Measurements from ENCODE around the gene WDR48.

The WDR48 gene

DNA sequence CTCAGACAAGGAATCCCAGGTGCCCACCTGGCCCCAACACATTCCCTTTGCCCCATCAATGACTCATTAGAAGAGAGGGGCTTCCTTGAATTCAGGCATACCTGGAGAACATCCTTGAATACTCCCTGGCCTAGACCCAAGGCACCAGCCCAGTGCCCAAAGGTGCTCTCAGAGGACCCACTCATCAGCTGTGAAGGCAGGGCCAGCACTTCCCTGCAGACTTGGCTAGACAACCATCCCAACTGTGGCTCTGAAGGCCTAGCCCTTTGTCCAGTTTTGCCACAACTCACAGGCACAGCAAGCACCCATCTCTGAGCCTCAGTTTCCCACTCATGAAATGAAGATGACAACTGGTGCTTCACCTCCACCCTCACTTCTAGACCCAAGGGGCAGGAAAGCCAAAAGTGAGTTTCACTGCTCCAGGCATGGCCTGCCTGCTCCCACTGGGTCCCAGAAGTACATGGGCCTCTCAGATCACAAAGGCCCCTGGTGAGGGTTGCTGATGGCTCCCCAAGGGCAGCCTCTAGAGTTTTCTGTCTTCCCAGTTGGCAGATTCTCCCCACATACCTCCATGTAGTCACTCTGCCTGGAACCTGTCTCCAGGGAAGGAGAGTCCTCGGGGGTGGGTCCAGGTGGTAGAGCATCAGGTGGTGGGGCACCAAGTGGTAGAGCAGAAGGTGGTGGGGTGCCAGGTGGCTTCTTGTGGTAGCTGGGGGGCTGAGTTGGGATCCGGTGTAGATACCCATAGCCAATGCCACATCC, 48.1 kb downstream of the WDR48 start:
- DNase-seq (ENCODE audit: low read depth), result no peak
- TF ChIP-seq, protein P1, sequence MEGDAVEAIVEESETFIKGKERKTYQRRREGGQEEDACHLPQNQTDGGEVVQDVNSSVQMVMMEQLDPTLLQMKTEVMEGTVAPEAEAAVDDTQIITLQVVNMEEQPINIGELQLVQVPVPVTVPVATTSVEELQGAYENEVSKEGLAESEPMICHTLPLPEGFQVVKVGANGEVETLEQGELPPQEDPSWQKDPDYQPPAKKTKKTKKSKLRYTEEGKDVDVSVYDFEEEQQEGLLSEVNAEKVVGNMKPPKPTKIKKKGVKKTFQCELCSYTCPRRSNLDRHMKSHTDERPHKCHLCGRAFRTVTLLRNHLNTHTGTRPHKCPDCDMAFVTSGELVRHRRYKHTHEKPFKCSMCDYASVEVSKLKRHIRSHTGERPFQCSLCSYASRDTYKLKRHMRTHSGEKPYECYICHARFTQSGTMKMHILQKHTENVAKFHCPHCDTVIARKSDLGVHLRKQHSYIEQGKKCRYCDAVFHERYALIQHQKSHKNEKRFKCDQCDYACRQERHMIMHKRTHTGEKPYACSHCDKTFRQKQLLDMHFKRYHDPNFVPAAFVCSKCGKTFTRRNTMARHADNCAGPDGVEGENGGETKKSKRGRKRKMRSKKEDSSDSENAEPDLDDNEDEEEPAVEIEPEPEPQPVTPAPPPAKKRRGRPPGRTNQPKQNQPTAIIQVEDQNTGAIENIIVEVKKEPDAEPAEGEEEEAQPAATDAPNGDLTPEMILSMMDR (IDR thresholded peaks at IDR 0.05; ENCODE audit: low read length, missing control alignments), result no peak
- H3K4me3 ChIP-seq (replicated peaks; ENCODE audit: low read depth, low read length), result no peak overlapping the region

DNA sequence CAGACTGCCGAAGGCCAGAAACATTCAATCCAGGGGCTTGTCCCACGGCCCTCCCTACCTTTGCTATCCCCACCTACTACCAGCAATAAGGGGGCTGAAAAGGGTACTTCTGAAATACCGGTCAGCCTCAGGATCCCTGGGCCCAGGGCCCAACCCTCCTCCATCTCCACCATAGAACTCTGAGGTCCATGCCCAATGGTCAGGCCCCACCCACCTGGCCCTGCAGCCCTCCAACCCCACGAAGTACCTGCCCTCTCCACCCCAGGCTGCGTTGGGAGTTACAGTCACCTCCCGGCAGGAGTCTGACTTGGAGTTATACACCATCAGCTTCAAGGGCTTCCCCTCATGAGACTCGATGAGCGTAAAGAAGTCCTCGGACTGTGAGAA, 48.7 kb downstream of the WDR48 start:
- H3K4me3 ChIP-seq (replicated peaks; ENCODE audit: low read depth, low read length), result no peak overlapping the region
- no peak for DNase-seq (ENCODE audit: low read depth)
- TF ChIP-seq, protein P1 (IDR thresholded peaks at IDR 0.05; ENCODE audit: low read length, missing control alignments), result no peak

DNA sequence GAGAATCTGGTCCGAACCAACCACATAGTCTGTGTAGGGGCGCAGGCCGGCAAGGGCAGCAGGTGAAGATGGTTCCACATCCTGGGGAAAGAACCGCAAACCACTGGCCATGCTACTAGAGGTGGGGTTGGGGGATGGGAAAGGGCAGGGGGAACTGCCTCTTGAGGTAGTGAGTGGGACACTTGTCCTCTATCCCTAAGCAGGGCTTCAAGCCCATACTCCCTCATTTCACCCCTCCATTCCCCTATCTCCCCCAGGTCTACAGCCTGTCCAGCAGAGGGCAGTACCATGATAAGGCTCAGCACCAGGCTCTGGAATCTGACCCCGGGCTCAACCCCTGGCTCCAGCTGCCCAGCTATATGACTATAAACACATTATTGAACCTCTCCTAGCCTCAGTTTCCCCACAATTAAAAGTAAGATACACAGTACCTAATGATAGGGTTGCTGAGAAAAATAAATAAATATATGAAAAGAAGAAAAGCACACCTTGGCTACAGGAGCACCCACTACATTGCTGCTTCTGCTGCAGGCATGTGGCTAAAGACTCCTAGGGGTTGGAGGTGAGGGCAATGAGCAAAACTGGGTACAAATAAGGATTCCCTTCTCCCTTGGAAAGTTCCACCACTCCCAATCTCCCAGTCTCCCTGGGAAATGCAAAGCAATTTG, 49.3 kb downstream of the WDR48 start:
- DNase-seq (ENCODE audit: low read depth), result peak; percentile 49
- TF ChIP-seq, protein P1 (IDR thresholded peaks at IDR 0.05; ENCODE audit: low read length, missing control alignments), result peak; percentile 75
- H3K4me3 ChIP-seq (replicated peaks; ENCODE audit: low read depth, low read length), result no peak overlapping the region

DNA sequence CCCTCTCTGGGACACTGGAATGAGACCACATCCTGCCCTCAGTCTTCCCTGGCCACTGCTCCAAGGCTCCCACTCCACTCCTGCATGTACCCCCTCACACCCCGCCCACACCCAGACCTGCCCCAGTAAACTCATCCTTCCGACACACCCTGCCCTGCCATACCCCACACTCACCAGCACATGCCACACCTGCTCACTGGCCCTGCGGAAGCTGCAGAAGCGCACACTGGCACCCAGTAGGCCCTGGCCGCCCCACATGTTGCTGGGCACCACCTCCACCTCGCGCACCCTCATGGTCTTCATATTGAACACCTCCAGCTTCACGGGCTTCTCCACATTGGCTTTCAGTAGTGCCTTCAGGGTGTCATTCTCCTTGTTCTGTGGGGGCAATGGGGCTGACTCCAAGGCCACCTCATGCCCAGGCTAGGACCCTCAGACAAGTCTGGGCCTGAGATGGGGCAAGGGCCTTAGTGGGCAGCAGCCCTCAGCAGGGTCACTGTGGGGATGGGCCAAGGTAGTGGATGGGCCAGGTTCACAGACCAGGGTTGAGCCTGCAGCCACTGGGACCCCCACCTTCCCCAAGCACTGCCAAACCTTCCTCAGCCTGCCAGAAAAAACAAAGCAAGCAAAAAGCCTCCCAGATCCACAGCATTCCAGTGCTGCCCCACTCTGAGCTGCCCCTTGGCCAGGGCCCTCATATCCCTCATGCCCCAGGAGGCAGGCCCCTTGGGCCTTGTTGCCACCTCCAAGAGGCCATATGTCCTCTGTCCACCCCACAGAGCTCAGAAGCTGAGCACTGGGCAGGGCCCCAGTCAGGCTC, 50.9 kb downstream of the WDR48 start:
- DNase-seq (ENCODE audit: low read depth), result no peak
- no peak overlapping the region for H3K4me3 ChIP-seq (replicated peaks; ENCODE audit: low read depth, low read length)

DNA sequence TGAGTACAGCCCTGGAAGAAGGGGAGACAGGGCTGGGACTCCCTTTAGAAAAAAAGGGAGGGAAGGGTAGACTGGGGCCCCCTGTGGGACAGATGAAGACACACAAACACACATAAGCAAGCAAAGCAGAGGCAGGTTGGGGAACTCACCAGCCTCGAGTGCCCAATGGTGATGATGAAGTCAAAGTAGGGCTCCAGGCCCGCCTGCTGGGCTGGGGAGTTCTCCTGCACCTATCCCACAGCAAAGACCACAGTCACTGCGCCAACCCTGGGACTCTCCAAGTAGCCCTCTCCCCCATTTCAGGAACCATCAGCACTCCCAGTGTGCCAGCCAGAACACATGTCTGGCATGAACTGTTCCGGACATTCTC, 51.5 kb downstream of the WDR48 start:
- DNase-seq (ENCODE audit: low read depth), result no peak
- TF ChIP-seq, protein P1 (IDR thresholded peaks at IDR 0.05; ENCODE audit: low read length, missing control alignments), result peak; percentile 4

More for the DNA sequence above, 50.9 kb downstream of the WDR48 start:
- TF ChIP-seq, protein P1 (IDR thresholded peaks at IDR 0.05; ENCODE audit: low read length, missing control alignments), result no peak

DNA sequence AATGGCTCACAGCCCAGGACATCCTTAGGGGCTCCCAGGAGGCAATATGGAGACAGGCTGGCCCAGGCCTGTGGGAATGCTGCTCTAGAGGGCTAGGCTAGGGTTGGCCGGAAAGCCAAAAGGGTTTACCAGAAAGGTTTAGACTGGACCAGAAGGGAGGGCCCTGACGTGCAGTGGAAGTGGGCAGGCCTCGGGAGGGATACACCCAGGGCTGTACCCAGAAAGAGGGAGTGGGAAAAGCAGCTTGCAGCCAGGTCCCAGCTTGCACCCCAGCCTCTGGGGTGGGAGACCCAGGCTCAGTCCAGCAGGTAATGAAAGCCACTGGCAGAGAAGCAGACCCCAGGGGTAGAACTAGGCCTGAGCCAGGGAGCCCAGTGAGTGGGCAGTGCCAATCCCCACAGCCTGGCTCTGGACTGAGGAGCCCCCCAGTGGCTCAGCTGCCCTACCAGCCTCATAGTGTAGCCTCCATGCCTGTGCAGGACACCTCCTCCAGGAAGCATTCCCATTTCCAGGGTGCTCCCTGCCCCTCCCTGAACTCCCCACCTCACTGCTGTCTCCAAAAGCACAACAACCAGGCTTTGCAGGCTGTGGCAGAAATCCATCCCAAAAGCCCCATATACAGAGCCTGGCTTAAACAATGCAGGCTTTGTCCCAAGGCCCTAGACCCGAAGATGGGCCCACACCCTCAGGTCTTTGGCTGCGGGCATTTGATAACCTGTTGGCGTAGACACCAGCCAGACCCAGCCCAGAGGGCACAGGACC, 52.2 kb downstream of the WDR48 start:
- H3K4me3 ChIP-seq (replicated peaks; ENCODE audit: low read depth, low read length), result no peak overlapping the region
- TF ChIP-seq, protein P1 (IDR thresholded peaks at IDR 0.05; ENCODE audit: low read length, missing control alignments), result no peak
- no peak for DNase-seq (ENCODE audit: low read depth)

More for the DNA sequence above, 51.5 kb downstream of the WDR48 start:
- no peak overlapping the region for H3K4me3 ChIP-seq (replicated peaks; ENCODE audit: low read depth, low read length)

Measured in fibroblast of pulmonary artery (primary cell).